ENCODE data around the gene MED12L. TPM values are rescaled to one million over a fixed set of nuclear protein-coding genes. Genes with fewer than 3 reads are reported as not detected.

MED12L gene
- polyA plus RNA-seq, 1 of the 3 experiments (the other 2 are of a cell fraction), result 0.03 TPM

- Histone ChIP-seq H3K79me2 (ENCODE audit: insufficient read depth) (no peaks in the 10 kb centered on the region), H3K27me3 (ENCODE audit: insufficient read depth) (no peaks in the 10 kb centered on the region; the same call in 1 of the 2 replicates), H3F3A (replicated peaks; ENCODE audit: insufficient read depth) (no peaks in the 10 kb centered on the region), H3K9me2 (no peaks in the 10 kb centered on the region), H4K20me1 (ENCODE audit: insufficient read depth) (no peaks in the 10 kb centered on the region), H3K4me1 (ENCODE audit: control insufficient read depth in 1 of 2, insufficient read depth in 2 of 2, low read depth in 1 of 2, low read length in 1 of 2) (peaks cover 0 to 7% of the 10 kb centered on the region in 2 experiments; a peak in 2 of 4 replicates), H3K9me3 (no peaks in the 10 kb centered on the region), H3K4me2 (no peak overlapping the region), H3K36me3 (replicated peaks in 1 of 2; ENCODE audit: control insufficient read depth in 1 of 2, insufficient read depth in 2 of 2, low read length in 1 of 2) (no peaks in the 10 kb centered on the region), H3K4me3 (ENCODE audit: low read depth in 2 of 2, low read length in 1 of 2) (no peak overlapping the region), H3K27ac (ENCODE audit: low read depth in 2 of 2, low read length in 1 of 2) (no peak overlapping the region), H2AFZ (ENCODE audit: low read depth) (no peak overlapping the region), H3K9ac (no peak overlapping the region)
- 69% methylated on average over 2 of the region's 2 CpGs for WGBS (ENCODE audit: low lambda C conversion rate)
- POLR2A ChIA-PET, result no interaction called here
- TF ChIP-seq NRF1 (IDR thresholded peaks at IDR 0.05; ENCODE audit: low read depth, low read length) (no peak), ZBTB33 (IDR thresholded peaks at IDR 0.05; ENCODE audit: borderline replicate concordance, low read depth) (no peak), TAF1 (IDR thresholded peaks at IDR 0.05; ENCODE audit: borderline replicate concordance, low read depth, low read length) (no peak), NFIC (IDR thresholded peaks at IDR 0.05; ENCODE audit: borderline replicate concordance) (no peak), SIN3A (IDR thresholded peaks at IDR 0.05; ENCODE audit: borderline replicate concordance, low read depth, low read length) (no peak), TEAD4 (IDR thresholded peaks at IDR 0.05; ENCODE audit: borderline replicate concordance, insufficient read depth) (no peak), YY1 (IDR thresholded peaks at IDR 0.05; ENCODE audit: low read depth) (no peak), TCF12 (IDR thresholded peaks at IDR 0.05) (no peak), SMC3 (IDR thresholded peaks at IDR 0.05; ENCODE audit: low read depth, low read length) (no peak), IRF3 (IDR thresholded peaks at IDR 0.05; ENCODE audit: low read depth, low read length) (no peak), EZH2phosphoT487 (IDR thresholded peaks at IDR 0.05; ENCODE audit: borderline replicate concordance, low read depth) (no peak), FOXM1 (IDR thresholded peaks at IDR 0.05; ENCODE audit: low read depth) (no peak), MXI1 (IDR thresholded peaks at IDR 0.05; ENCODE audit: low read depth, low read length) (no peak), CTCF (IDR thresholded peaks at IDR 0.05) (no peak), FOSL2 (IDR thresholded peaks at IDR 0.05; ENCODE audit: borderline replicate concordance, low read depth) (no peak), EP300 (IDR thresholded peaks at IDR 0.05; ENCODE audit: borderline replicate concordance in 1 of 2, low read depth in 1 of 2, low read length in 1 of 2) (no peak)
- CTCF ChIA-PET, result interaction anchor here (1.0 to 3.2 kb wide), 4 partner anchors 10 to 104 kb away, joined by 3 to 22 read pairs (median 4); no protein-coding TSS in a partner anchor
- no peak for DNase-seq
Observed at GRCh38 chr3:151178208-151178845, 92.9 kb downstream of the MED12L start.

Data from SK-N-SH (cell line).